Activated CD4-positive, alpha-beta T cell treated with anti-CD3 and anti-CD28 coated beads, Interleukin-2, amount 50 U/mL, for 1 hour (primary cell): ENCODE data around the gene GOLGA8K.
"Not testable (repeated sequence)": the region's sequence is repeated elsewhere in the genome, so short reads cannot be mapped to it uniquely, and the experiment has no call there.

Experiments used
- DNase-seq: peaks from one replicate; pipeline ENCODE4 v3.0.0-alpha.2; 2020

Gene GOLGA8K, protein sequence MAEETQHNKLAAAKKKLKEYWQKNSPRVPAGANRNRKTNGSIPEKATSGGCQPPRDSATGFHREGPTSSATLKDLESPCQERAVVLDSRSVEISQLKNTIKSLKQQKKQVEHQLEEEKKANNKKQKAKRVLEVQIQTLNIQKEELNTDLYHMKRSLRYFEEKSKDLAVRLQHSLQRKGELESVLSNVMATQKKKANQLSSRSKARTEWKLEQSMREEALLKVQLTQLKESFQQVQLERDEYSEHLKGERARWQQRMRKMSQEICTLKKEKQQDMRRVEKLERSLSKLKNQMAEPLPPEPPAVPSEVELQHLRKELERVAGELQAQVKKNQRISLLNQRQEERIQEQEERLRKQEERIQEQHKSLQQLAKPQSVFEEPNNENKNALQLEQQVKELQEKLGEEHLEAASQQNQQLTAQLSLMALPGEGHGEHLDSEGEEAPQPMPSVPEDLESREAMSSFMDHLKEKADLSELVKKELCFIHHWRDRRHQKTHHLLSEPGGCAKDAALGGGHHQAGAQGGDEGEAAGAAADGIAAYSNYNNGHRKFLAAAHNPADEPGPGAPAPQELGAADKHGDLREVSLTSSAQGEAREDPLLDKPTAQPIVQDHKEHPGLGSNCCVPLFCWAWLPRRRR

DNA sequence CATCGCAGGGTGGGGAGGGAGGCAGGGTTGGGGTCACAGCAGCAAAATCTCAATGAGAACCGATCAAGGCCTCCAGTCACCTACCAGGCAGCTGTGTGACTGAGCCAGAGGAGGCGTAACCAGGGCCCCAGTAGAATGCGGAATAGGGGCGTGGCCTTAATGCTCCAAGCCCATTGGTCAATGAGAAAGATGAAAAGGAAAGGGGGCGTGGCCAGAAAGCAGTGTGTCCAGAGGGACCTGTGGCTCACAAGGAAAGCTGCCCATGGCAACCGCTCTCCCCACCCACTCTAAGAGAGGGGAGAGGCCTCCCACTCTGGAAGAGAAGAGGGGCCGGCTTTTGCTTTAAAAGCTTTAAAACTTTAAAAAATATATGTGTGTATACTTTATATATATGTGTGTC is at the start of gene GOLGA8K:
Gene GOLGA8K, minus strand, starts transcription at position 101 of the 400 bp plus-strand sequence. Its CDS starts 98 bp downstream, at position 3.
- DNase-seq, result not testable (repeated sequence)

DNA sequence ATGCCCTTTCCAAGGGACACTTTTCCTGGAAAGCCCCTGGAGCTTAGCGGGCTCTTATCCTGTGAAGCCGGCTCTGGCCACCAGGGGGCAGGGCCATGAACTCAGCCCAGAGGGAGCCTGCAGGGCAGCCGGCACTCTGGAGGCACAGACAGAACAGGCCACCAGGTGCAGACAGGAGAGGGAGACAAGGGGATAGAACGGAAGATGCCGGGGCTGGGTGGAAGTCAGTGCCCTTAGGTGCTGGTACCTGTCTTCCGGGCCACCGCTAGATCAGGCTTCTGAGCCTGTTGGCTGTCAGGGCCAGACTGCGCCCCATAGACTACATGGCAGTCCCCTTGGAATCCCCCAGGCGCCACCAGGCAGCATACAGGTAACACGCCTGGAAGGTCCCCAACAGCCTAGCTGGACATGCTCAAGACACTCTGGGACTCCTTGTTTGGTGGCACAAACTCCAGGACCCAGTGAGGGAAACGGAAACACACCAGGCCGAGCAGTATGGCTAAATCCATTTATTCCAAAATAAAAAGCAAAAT is 37.4 kb upstream of the GOLGA8K start:
- DNase-seq, result not testable (repeated sequence)

DNA sequence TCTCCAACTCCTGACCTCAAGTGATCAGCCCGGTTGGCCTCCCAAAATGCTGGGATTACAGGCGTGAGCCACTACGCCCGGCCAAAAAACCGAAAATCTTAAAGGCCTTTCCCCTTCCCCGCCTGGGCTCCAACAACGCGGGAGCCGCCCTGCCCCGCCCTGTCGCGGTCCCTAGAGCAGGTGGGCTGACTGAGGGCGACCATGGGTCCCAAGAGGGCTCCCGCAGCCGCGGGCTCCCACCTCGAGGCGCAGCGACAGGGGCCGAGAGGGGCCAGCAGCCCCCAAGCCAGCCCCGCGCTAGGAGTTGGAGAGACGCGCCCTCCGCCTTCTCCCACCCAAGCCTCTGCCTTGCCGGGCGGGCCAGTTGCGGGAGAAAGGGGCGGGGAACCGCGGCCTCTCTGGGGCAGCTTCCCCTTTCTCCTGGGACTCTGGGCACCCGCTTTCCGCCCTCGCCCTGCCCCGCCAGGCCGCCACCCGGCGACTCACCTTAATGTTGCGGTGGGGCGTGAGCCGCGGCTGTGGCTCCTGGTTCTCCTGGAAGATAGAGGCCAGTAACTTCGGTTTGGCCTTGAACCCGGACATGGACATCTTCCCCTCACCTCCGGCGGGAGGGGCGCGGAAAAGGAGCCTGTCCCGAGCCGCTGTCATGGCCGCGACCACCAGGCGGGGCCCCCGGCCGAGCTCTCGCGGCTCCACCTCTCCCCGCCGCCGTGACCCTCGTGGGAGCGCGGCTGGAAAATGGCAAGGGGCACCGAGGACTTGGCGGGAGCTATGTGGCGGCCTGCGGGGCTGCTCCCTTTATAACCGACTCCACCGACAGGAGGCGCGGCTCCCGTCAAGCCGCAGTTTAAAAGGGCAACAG is 31.2 kb upstream of the GOLGA8K start:
- not testable (repeated sequence) for DNase-seq

DNA sequence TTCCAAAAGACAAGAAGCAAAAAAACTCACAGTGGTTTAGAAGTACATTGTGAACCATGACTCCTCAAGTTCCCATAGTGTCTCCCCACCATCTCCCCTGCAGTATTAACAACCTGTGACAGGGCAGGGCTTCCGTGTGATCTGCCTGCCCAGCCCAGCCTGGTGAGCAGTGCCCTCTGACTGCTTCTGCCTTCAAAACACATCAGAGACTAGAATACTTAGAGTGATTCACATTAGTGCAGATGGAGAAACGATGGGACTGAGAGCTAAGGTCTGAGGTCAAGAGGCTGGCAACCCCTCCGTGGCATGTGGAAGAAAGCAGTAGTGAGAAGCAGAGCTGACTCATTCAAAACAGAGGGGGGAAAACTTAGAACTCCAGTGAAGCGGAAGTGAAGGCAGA is 24.5 kb upstream of the GOLGA8K start:
- DNase-seq, result not testable (repeated sequence)

DNA sequence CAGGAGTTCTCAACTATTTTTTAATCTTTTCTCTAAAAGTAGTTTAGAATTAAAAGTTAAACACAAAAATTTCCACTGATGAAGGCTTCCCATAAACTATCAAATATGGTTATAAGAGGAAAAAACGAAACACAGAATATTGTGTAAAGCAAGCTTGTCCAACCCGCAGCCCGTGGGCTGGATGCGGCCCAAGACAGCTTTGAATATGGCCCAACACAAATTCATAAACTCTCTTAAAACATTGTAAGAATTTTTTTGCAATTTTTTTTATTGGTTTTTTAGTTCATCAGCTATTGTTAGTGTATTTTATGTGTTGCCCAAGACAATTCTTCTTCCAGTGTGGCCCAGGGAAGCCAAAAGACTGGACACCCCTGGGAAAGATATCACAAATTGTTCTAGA is 23.4 kb upstream of the GOLGA8K start:
- DNase-seq, result not testable (repeated sequence)

DNA sequence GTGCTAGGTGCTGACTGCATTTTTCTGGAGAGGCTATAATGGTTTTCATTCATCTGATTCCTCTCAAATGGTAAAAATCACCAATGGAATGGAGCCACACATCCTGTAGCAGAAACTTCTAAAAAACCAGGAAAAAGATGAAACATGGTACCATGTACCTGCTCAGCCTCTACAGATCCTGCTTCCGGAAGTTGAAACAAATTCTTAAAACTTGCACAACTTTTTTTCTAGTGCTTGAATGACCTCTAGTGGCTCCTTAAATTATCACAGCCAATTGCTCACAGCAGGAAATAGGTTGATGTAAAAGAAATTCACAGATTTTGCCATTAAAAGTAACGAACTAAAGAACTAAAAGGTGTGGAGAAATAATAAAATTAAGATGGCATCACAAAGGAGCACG is 4.8 kb upstream of the GOLGA8K start:
- not testable (repeated sequence) for DNase-seq

DNA sequence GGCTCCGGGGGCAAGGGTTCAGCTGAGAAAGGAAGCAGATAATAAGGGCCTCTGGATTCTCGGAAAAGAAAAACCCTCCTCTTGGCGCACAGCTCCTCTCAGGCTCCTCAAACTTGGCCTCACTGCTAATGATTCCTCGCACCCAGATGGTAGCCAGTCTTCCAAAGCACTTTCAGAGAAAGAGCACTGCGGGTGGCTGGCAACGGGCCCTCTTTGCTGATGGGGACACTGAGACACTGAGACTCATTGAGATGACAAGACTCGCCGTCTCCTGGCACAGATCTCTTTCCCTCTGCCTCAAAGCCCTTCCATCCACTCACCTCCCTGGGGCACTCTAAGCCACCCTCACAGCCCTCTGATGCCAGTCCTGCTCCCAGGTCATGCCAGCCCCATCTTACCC is 6.6 kb downstream of the GOLGA8K start:
- not testable (repeated sequence) for DNase-seq

DNA sequence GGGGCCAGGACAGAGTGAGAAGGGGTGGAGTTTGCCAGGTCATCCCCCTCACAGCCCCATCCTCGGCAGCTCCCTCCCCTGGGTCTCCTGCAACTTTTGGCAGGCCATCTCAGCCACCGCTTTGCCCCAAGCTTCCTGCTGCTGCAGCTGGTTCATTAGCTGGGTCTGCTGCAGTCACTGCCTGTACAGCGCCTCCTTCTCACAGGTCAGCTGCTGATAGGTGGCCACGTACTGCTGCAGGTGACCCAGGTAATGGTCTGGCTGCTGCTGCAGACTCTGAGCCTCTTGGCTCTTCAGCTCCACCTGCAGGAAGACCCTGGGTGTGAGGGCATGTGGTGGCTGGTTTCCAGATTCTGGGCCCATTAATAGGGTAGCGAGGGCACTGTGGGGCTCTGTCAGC is 8.3 kb downstream of the GOLGA8K start:
- not testable (repeated sequence) for DNase-seq

DNA sequence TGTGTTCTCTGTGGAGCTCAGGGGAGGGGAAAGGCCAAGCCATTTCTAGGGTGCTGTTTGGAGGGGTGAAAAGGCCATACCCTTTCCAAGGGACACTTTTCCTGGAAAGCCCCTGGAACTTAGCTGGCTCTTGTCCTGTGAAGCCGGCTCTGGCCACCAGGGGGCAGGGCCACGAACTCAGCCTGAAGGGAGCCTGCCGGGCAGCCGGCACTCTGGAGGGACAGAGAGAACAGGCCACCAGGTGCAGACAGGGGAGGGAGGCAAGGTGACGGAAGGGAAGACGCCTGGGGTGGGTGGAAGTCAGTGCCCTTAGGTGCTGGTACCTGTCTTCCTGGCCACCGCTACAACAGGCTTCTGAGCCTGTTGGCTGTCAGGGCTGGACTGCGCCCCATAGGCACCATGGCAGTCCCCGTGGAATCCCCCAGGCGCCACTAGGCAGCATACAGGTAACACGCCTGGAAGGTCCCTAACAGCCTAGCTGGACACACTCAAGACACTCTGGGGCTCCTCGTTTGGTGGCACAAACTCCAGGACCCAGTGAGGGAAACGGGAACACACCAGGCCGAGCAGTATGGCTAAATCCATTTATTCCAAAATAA is 14.9 kb downstream of the GOLGA8K start:
- not testable (repeated sequence) for DNase-seq

DNA sequence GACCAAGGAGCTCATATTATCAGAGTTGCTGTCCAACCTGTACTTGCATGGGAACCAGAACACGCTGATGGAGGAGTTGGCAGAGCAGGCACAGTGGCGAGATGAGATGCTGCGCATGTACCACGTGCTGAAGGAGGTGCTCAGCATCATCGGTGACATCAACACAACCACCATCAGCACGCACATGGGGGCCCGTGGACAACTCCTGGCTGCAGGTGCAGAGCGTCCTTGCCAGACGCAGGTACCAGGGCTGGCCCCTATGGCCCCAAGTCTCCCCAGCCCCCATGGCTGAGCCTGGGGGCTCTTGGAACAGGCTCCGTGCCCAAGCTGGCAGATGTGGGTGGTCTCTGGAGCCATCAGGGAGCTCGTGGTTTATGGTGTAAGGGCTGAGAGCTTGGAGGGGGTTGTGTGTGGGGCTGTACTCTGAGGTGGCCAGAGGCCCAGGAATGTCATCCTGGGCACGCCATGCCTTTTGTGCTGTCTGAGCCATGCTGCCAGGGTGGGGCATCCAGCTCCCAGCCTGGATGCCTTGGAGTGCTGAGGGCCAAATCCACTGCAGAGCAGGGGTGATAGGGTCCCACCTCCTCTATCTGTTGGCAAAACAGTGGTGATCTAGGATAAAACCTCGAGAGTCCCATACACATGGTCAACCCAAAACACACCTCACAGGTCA is 17.1 kb downstream of the GOLGA8K start:
- not testable (repeated sequence) for DNase-seq

DNA sequence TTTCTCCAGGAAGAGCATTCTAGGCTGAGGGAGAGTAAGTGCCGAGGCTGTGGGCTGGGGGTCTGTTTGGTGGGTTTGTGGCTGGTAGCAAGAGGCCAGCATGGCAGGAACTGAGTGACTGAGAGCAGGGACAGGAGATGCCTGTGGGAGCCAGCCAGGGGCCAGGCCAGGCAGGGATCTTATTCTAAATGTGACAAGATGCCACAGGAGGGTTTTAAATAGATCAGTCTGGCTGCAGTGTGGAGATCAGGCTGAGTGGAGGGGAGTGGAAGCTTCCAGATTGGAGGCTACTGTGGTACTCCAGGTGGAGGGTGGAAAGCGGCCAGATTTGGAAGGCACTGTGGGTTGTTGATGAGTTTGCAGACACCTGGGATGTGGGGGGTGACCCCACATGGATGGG is 28.9 kb downstream of the GOLGA8K start:
- not testable (repeated sequence) for DNase-seq

DNA sequence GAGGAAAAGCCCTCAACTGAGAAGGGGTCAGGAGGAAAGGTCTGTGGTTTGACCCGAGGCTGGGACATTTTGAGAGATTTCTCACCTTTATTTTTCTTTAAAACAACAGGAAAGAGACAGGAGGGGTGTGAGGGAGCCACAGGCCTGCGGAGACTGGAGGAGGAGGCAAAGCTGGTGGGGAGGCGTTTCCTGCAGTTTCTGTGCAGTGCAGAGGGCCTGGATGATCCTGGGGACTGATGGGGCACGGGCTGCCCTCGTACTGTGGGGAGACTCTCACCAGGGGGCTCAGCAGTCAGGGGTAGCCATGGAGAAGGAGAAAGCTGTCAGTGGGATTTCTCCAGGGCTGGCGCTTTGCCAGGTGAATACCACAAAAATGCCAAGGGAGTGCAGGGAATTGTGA is 29.4 kb downstream of the GOLGA8K start:
- not testable (repeated sequence) for DNase-seq

DNA sequence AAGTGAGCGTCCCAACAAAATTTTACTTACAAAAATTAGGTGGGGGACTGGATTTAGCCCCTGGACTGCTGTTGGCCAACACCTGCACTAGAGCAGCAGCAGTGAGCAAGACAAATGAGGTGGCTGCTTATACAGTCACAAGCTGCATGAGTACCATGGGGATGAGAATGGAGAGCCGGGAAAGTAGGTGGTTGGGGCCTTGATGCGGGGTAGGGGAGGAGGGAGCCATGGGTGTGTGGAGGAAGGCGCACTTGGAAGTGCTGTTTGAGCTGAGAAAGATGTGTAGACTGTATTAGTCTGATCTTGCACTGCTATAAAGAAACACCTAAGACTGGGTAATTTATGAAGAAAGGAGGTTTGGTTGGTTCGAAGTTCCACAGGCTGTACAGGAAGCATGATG is 31.0 kb downstream of the GOLGA8K start:
- DNase-seq, result not testable (repeated sequence)

DNA sequence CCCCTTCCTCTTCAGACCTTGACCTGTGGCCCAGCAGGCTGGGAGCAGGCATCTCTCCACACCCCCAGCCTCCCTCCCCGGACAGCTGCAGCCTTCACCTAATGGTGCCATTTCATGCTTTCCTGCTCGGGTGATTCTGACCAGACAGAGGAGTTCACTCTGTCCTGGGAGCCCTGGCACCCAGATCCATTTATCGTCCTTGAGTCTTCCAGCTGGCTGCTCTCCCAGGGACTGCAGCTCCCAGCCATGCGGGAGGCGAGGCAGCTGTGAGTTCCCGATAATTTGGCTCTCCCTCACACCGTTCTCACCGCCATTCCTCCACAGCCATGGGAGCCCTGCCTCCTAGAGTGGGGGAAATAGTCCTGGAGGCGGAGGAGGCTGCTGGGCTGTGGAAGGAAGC is 32.6 kb downstream of the GOLGA8K start:
- not testable (repeated sequence) for DNase-seq

DNA sequence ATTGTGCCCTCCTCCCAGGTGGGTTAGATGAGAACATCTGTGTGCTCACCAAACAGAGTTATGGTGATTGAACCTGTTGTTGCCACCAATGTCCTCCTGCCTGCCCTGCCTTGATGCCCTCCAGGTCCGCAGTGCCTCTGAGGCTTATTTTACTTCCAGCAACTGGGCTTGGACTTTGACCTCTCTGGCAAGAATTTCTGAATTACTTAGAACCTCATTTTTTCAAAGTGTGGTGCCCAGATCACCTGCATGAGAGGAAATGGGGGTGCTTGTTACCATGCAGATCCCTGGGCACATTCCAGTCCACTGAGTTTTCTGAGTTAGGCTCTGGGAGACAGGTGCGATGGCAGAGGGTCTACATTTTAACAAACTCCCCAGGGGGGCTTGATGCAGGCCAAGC is 33.0 kb downstream of the GOLGA8K start:
- not testable (repeated sequence) for DNase-seq

DNA sequence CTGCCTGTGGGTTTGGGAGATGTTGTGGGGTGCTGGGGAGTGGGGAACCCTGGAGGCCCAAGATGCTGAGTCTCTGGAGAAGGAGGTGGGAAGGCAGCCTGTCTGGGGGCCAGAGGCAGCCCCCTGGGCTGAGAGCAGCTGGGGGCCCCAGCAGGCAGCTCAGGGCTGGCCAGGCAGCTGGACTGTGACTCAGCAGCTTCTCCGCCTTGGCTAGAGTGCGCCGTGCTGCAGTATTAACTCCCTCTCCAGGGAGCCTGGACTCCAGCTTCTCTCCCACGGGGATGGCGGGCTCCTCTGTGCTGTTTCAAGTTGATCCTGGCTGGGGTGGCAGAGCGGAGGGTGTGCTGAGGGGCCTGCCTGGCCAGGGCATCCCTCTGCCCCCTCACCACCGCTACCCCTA is 36.6 kb downstream of the GOLGA8K start:
- not testable (repeated sequence) for DNase-seq

DNA sequence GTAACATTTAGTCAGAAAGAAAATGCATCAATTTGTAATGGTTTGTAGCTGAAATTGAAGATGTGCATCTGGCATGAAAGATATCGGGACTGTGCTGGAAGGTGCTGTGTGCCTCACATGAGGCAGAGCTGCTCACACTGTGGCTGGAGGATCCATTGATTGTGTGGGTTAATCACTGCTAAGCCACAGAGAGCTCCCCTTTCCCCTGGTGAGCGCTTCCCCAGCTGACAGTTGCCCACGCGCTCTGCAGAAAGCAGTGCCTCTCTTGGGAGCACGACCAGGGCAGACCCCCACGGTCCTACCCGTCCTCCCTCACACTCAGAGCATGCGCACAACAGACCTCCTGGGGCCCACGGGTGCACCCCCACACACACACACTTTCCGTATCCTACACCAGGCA is 37.1 kb downstream of the GOLGA8K start:
- DNase-seq, result not testable (repeated sequence)

DNA sequence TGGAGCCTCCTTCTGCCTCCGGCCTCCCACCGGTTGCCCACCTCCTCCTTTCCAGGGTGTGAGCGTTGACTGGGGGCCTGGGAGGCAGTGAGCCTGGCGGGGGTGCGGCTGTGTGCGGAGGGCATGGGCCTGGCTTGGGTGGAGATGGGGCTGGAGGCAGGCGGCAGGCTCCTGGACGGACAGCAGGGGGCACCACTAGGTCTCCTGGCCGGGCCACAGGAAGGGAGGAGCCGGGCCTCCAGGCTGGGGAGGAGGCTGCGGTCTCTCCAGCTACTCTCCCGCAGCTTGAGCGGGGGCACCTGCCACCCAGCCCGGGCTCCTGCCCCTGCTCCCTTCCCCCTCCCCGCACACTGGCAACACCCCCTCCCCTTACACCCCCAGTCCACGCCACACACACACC is 38.1 kb downstream of the GOLGA8K start:
- DNase-seq, result not testable (repeated sequence)

DNA sequence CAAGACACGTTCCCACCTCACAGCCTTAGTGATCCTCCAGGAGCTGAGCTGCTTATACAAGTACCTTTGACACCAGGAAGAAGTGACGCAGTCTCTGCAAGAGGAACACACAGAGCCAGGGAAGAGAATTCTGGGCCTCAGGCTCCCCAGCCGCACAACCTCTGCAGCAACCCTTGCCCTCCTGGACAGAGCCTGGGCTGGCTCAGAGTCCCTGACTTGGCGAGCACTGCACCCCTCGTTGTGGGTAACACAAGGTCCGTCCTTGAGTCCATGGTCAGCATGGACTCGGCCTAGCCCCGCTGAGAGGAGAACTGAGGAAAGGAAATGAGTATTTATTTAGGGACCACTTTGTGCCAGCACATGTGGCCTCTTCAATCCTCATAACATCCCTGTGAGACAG is 39.6 kb downstream of the GOLGA8K start:
- not testable (repeated sequence) for DNase-seq

DNA sequence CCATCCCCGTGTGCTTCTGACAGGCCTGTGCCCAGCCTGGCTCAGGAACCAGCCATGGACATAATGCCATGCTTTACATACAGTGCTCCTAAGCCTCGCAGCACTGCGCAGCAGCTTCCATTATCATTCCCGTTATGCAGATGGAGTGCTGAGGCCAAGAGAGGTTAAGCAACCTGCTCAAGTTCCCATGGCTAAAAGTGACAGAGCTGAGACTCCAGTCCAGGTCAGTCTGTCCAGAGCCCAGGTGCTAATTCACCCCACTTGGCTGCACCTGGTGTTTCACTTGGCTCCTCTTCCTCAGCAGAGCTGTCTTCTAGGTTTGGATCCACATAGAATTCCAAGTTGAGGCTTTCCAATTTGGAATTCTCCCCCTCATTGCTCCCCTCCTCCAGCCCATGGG is 41.4 kb downstream of the GOLGA8K start:
- not testable (repeated sequence) for DNase-seq

DNA sequence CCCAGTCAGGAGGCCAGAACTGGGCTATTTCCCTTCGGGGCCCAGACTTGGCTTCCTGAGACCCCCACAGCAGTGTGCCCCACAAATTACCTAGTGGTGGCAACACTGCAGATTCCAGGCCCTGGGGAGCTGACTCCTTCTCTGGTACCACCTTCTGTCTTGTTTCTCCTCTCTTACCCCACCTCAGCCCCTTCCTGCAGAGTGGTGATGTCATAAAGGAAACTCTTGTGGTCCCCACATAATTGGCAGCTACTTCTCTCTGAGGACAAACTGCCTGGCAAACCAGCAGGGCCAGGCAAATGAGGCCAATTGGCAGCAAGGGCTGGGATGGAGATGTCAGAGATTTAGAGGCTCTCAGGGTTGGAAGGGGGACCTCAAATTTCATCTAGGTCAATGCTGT is 44.6 kb downstream of the GOLGA8K start:
- not testable (repeated sequence) for DNase-seq

DNA sequence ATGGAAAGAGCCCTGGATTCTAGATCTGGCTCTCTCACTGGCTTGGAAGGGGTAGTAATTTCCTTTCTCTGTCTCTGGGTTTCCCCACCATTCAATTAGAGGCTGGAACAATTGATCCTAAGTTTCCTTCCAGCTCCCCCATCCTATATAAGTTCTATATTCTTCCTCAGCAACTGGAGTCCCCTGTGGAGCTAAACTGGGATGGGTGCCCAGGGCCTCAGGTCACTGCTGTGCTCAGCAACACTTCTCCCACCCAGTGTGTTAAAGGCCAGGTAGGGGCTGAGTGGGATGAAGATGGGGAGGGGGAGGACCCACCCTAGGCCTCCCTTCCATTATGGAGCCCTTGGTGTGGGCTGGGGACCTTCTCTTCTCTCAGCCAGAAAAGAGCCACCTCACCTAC is 46.2 kb downstream of the GOLGA8K start:
- DNase-seq, result not testable (repeated sequence)
